ENCODE results near the gene HTT. TPM values are rescaled to one million over a fixed set of nuclear protein-coding genes. Genes with fewer than 3 reads are reported as not detected.

The HTT gene
- polyA plus RNA-seq, 1 donor (not counting 4 experiments of a cell fraction or from before 2014, with no cell fraction given) = 16.2 TPM

DNA sequence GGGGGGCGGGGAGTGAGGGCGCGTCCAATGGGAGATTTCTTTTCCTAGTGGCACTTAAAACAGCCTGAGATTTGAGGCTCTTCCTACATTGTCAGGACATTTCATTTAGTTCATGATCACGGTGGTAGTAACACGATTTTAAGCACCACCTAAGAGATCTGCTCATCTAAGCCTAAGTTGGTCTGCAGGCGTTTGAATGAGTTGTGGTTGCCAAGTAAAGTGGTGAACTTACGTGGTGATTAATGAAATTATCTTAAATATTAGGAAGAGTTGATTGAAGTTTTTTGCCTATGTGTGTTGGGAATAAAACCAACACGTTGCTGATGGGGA is 1.1 kb downstream of the HTT start:
- Histone ChIP-seq H3K36me3 (ENCODE audit: control insufficient read depth in 2 of 2, extremely low read depth in 1 of 2, insufficient read depth in 2 of 2, low read length in 2 of 2) (no peaks in the 10 kb centered on the region), H3K4me1 (ENCODE audit: control insufficient read depth, extremely low read depth, insufficient read depth, low read length) (peaks cover 8% of the 10 kb centered on the region), H2AFZ (ENCODE audit: control insufficient read depth, low read length) (no peak overlapping the region), H3K27me3 (ENCODE audit: control insufficient read depth, extremely low read depth, insufficient read depth, low read length) (no peaks in the 10 kb centered on the region), H4K20me1 (ENCODE audit: control insufficient read depth, extremely low read depth, insufficient read depth, low read length) (no peaks in the 10 kb centered on the region), H3K9me1 (ENCODE audit: control insufficient read depth, extremely low read depth, insufficient read depth, low read length) (no peaks in the 10 kb centered on the region), H3K9me3 (ENCODE audit: control insufficient read depth, low read depth, low read length) (no peaks in the 10 kb centered on the region), H3K9ac (ENCODE audit: control insufficient read depth, extremely low read depth, insufficient read depth, low read length) (peak overlapping the region; percentile 95), H3K79me2 (ENCODE audit: control insufficient read depth, insufficient read depth, low read length) (peaks cover 53% of the 10 kb centered on the region), H3K4me2 (ENCODE audit: control insufficient read depth, extremely low read depth, insufficient read depth, low read depth, low read length) (peak overlapping the region; percentile 96), H3K4me3 (ENCODE audit: control insufficient read depth in 2 of 3, extremely low read depth in 1 of 3, insufficient read depth in 2 of 3, low read depth in 1 of 3, low read length in 3 of 3) (peak overlapping the region; percentile 76 to 84 (median 83)), H3K27ac (ENCODE audit: control insufficient read depth, insufficient read depth, low read length) (peak overlapping the region; percentile 86)
- dilution Hi-C loops (cut with MboI; ENCODE audit: extremely low pct_ligation_motif_present, low sequenced_read_pairs) = no loop called here
- no peak for TF ChIP-seq EZH2 (IDR thresholded peaks at IDR 0.05; ENCODE audit: low read length)
- TF ChIP-seq CTCF (optimal IDR thresholded peaks at IDR 0.05 in 1 of 3, IDR thresholded peaks at IDR 0.05 in 1 of 3, conservative IDR thresholded peaks at IDR 0.05 in 1 of 3; ENCODE audit: extremely low read depth in 1 of 3, insufficient read depth in 2 of 3, low read length in 3 of 3) = no peak
- FAIRE-seq = no peak
- DNase-seq (ENCODE audit: low read depth, low spot score) = no peak

GRCh38 chr4:3077796-3078195 is 3.3 kb downstream of the HTT start:
- Histone ChIP-seq H3K36me3 (ENCODE audit: control insufficient read depth in 2 of 2, extremely low read depth in 1 of 2, insufficient read depth in 2 of 2, low read length in 2 of 2) (no peaks in the 10 kb centered on the region), H3K4me2 (ENCODE audit: control insufficient read depth, extremely low read depth, insufficient read depth, low read depth, low read length) (no peak overlapping the region), H3K9me3 (ENCODE audit: control insufficient read depth, low read depth, low read length) (no peaks in the 10 kb centered on the region), H3K27me3 (ENCODE audit: control insufficient read depth, extremely low read depth, insufficient read depth, low read length) (no peaks in the 10 kb centered on the region), H3K4me3 (ENCODE audit: control insufficient read depth in 2 of 3, extremely low read depth in 1 of 3, insufficient read depth in 2 of 3, low read depth in 1 of 3, low read length in 3 of 3) (no peak overlapping the region), H3K27ac (ENCODE audit: control insufficient read depth, insufficient read depth, low read length) (no peak overlapping the region), H3K9me1 (ENCODE audit: control insufficient read depth, extremely low read depth, insufficient read depth, low read length) (no peaks in the 10 kb centered on the region), H4K20me1 (ENCODE audit: control insufficient read depth, extremely low read depth, insufficient read depth, low read length) (no peaks in the 10 kb centered on the region), H3K9ac (ENCODE audit: control insufficient read depth, extremely low read depth, insufficient read depth, low read length) (no peak overlapping the region), H3K4me1 (ENCODE audit: control insufficient read depth, extremely low read depth, insufficient read depth, low read length) (peaks cover 8% of the 10 kb centered on the region), H3K79me2 (ENCODE audit: control insufficient read depth, insufficient read depth, low read length) (peaks cover 72% of the 10 kb centered on the region), H2AFZ (ENCODE audit: control insufficient read depth, low read length) (no peak overlapping the region)
- no peak for TF ChIP-seq CTCF (optimal IDR thresholded peaks at IDR 0.05 in 1 of 3, IDR thresholded peaks at IDR 0.05 in 1 of 3, conservative IDR thresholded peaks at IDR 0.05 in 1 of 3; ENCODE audit: extremely low read depth in 1 of 3, insufficient read depth in 2 of 3, low read length in 3 of 3)
- no peak for TF ChIP-seq EZH2 (IDR thresholded peaks at IDR 0.05; ENCODE audit: low read length)
- dilution Hi-C loops (cut with MboI; ENCODE audit: extremely low pct_ligation_motif_present, low sequenced_read_pairs) = no loop called here
- DNase-seq (ENCODE audit: low read depth, low spot score) (no peak), FAIRE-seq (no peak)
